A549 treated with AZD9567 at 1 μM for 4 hours (cell line): ENCODE results near the gene DHRSX. TPM values are rescaled to one million over a fixed set of nuclear protein-coding genes. Genes with fewer than 3 reads are reported as not detected.

Experiments
- total RNA-seq: library from RNA; stranded (reverse); fragments of 200-300 nt; extraction: Qiagen RNA extraction; gene quantifications from 5 replicates; pipeline ENCODE4 v1.2.3, GENCODE V29; 2022; ENCODE audit not compliant: insufficient read depth

The DHRSX gene
- total RNA-seq: 37.8 to 43.5 TPM (median 41.9 TPM) in 5 replicates

GRCh38 chrX:2500803-2501558 is at the start of gene DHRSX, which contains the start of gene ZBED1:
Gene DHRSX, minus strand, starts transcription at chrX:2500976. Its CDS starts 51 bp downstream, at chrX:2500925.
Gene ZBED1, minus strand, starts transcription at chrX:2500976. Its CDS starts 10,257 bp downstream, at chrX:2490719.

Other genes starting within 250 kb of the DHRSX start
- gene ZBED1, start within 50 bp of the DHRSX start, total RNA-seq: 26.4 to 30.6 TPM (median 30.4 TPM) in 5 replicates
- gene CD99, start 190.3 kb upstream of the DHRSX start, total RNA-seq: 279 to 322 TPM (median 280 TPM) in 5 replicates